ENCODE results near the gene JAKMIP2. TPM values are rescaled to one million over a fixed set of nuclear protein-coding genes. Genes with fewer than 3 reads are reported as not detected.
"Not testable (repeated sequence)": the region's sequence is repeated elsewhere in the genome, so short reads cannot be mapped to it uniquely, and the experiment has no call there.

The JAKMIP2 gene
- total RNA-seq, 6 experiments from 2014 or later = 0.07 to 0.56 (median 0.31) TPM

DNA sequence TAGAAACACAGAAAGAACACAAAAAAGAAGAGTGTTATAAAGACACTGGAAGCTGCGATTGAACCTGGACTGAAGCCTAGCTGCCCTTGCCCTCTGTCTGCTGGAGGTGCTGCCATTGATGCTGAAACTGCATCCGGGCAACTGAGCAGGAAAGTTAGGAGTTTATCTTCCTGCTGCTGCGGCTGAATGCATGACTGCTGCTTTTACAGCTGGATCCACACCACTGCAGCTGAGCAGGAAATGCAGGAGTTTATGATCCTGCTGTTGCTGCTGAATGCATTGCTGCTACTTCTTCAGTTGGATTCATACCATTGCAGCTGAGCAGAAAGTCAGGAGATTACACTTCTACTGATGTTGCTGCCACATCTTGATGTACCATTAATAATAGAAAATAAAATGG, 21.8 kb upstream of the JAKMIP2 start:
- intact Hi-C loops (cut with DNase I) = no loop called here
- peaks cover 0 to 34% (median 7%) of the 10 kb centered on the region in 4 donors for H3K4me1 ChIP-seq
- H3K4me3 ChIP-seq = no peak overlapping the region
- no peaks in the 10 kb centered on the region for H3K9me3 ChIP-seq
- 26% methylated on average over 2 of the region's 3 CpGs for WGBS (ENCODE audit: insufficient coverage, low coverage, low lambda C conversion rate, missing lambda C conversion rate)
- no peak overlapping the region for H3K27ac ChIP-seq
- no peaks in the 10 kb centered on the region for H3K27me3 ChIP-seq
- TF ChIP-seq POLR2A (IDR thresholded peaks at IDR 0.05) = no peak
- TF ChIP-seq, protein P1, sequence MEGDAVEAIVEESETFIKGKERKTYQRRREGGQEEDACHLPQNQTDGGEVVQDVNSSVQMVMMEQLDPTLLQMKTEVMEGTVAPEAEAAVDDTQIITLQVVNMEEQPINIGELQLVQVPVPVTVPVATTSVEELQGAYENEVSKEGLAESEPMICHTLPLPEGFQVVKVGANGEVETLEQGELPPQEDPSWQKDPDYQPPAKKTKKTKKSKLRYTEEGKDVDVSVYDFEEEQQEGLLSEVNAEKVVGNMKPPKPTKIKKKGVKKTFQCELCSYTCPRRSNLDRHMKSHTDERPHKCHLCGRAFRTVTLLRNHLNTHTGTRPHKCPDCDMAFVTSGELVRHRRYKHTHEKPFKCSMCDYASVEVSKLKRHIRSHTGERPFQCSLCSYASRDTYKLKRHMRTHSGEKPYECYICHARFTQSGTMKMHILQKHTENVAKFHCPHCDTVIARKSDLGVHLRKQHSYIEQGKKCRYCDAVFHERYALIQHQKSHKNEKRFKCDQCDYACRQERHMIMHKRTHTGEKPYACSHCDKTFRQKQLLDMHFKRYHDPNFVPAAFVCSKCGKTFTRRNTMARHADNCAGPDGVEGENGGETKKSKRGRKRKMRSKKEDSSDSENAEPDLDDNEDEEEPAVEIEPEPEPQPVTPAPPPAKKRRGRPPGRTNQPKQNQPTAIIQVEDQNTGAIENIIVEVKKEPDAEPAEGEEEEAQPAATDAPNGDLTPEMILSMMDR (IDR thresholded peaks at IDR 0.05) = no peak
- DNase-seq = no peak
- no peak for ATAC-seq
- H3K36me3 ChIP-seq = no peaks in the 10 kb centered on the region

DNA sequence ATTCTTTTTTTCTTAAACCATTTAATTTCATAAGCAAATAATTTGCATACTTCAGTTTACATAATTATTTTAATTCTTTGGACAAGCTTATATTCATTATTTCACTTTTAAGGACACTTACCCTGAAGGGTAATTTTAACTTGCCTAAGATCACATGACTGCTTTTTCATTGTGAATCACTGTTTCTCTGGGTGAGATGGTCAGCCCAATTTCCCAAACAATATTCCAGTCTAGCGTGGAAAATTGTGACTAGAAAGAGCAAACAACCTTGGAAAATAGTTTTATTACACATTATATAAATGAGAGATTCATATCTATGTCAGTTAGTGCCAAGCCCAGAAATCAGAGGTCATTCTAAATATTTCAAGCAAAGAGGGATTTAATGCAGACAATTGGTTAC, 21.4 kb upstream of the JAKMIP2 start:
- no peaks in the 10 kb centered on the region for H3K9me3 ChIP-seq
- no peaks in the 10 kb centered on the region for H3K27me3 ChIP-seq
- no peak for TF ChIP-seq POLR2A (IDR thresholded peaks at IDR 0.05)
- TF ChIP-seq, protein P1 (IDR thresholded peaks at IDR 0.05) = no peak
- WGBS (ENCODE audit: insufficient coverage, low coverage, low lambda C conversion rate, missing lambda C conversion rate) = 27% methylated on average over 1 of the region's 1 CpG
- H3K4me3 ChIP-seq = no peak overlapping the region
- ATAC-seq (no peak), DNase-seq (no peak)
- H3K27ac ChIP-seq = no peak overlapping the region
- H3K36me3 ChIP-seq = no peaks in the 10 kb centered on the region
- peaks cover 0 to 34% (median 7%) of the 10 kb centered on the region in 4 donors for H3K4me1 ChIP-seq
- intact Hi-C loops (cut with DNase I) = no loop called here

DNA sequence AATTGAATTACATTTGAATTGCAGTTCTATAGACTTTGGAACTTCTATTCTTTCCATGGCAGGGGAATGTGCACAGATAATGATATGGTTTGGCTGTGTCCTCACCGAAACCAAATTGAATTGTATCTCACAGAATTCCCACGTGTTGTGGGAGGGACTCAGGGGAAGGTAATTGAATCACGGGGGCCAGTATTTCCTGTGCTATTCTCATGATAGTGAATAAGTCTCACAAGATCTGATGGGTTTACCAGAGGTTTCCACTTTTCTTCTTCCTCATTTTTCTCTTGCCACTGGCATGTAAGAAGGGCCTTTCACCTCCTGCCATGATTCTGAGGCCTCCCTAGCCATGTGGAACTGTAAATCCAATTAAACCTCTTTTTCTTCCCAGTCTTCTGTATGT, 20.6 kb upstream of the JAKMIP2 start:
- 26% methylated on average over 3 of the region's 3 CpGs for WGBS (ENCODE audit: insufficient coverage, low coverage, low lambda C conversion rate, missing lambda C conversion rate)
- intact Hi-C loops (cut with DNase I) = not testable (repeated sequence)

DNA sequence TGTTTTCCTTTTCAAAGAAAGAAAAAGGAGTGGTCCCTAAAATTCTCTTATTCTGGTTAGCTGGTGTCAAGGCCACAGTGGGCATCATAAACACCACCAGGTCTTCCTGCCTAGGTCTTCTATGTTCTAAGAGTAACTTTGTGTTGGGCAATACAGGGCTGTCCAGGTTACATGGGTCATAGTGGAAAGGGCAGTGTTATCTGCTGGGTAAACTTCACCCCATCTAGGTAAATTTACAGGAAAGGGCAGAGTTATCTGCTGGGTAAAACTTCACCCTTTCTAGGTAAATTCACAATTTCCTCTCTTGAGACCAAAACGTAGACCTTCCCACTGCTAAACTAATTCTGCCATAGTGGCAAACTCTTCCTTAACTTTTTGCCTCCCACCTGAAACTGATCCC, 18.9 kb upstream of the JAKMIP2 start:
- Histone ChIP-seq H3K27me3 (no peaks in the 10 kb centered on the region), H3K4me1 (peaks cover 0 to 34% (median 7%) of the 10 kb centered on the region in 4 donors), H3K27ac (peak overlapping the region in 1 of 3 donors; percentile 53), H3K36me3 (no peaks in the 10 kb centered on the region), H3K4me3 (no peak overlapping the region), H3K9me3 (no peaks in the 10 kb centered on the region)
- peak in 1 of 3 donors; percentile 56 for DNase-seq
- intact Hi-C loops (cut with DNase I) = no loop called here
- ATAC-seq = peak; percentile 91 to 97 (median 96)
- 18% methylated on average over 1 of the region's 1 CpG for WGBS (ENCODE audit: insufficient coverage, low coverage, low lambda C conversion rate, missing lambda C conversion rate)
- no peak for TF ChIP-seq POLR2A (IDR thresholded peaks at IDR 0.05)
- TF ChIP-seq, protein P1 (IDR thresholded peaks at IDR 0.05) = no peak

More for the DNA sequence above, 20.6 kb upstream of the JAKMIP2 start:
- not testable (repeated sequence) for H3K36me3 ChIP-seq, H3K9me3 ChIP-seq, H3K27ac ChIP-seq, DNase-seq, H3K27me3 ChIP-seq, H3K4me3 ChIP-seq, ATAC-seq
- peaks cover 0 to 34% (median 7%) of the 10 kb centered on the region in 4 donors for H3K4me1 ChIP-seq

DNA sequence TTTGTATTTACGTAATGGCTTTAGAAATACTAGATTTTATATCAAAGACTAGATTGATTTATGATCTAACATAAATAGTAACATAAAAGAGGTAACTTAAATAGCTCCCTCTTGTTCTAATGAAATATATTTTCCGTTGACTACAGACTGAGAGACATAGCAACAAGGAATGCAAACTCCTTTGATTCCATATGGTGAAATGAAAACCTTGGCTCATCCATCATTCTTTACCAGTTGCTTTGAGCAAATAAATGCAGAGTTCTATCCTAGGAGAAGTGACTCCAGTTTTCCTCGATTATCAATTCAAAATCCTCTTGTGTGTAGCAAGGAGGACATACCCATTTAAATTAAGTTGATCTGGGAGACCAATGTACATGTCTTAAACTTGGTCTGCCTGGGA, 18.0 kb upstream of the JAKMIP2 start:
- Histone ChIP-seq H3K27ac (no peak overlapping the region), H3K27me3 (no peaks in the 10 kb centered on the region), H3K9me3 (no peaks in the 10 kb centered on the region), H3K4me1 (peaks cover 0 to 34% (median 7%) of the 10 kb centered on the region in 4 donors), H3K36me3 (no peaks in the 10 kb centered on the region), H3K4me3 (no peak overlapping the region)
- intact Hi-C loops (cut with DNase I) = no loop called here
- DNase-seq (no peak), ATAC-seq (no peak)
- TF ChIP-seq POLR2A (IDR thresholded peaks at IDR 0.05) = no peak
- TF ChIP-seq, protein P1 (IDR thresholded peaks at IDR 0.05) = no peak
- WGBS (ENCODE audit: insufficient coverage, low coverage, low lambda C conversion rate, missing lambda C conversion rate) = 90% methylated on average over 3 of the region's 3 CpGs
